HCT116 (cell line): ENCODE measurements around the gene CCDC192. TPM values are rescaled to one million over a fixed set of nuclear protein-coding genes. Genes with fewer than 3 reads are reported as not detected.

Experiments used
- ATAC-seq: fragments of 200-7000 bp; cut with Tn5 transposase; 2 replicates; pipeline ENCODE4 v1.9.1; 2020; ENCODE audit warnings: mild to moderate bottlenecking, moderate library complexity
- BruUV-seq: library from RNA; stranded (reverse); fragments of 400-500 nt; replicated peaks from 2 replicates; lab custom pipeline; 2021; lab: Mats Ljungman, UMichigan
- CTCF ChIA-PET: fragments of 300-600 bp; sonication (Branson Sonifier 250); formaldehyde crosslinking; loops from one replicate; lab custom pipeline; 2021; ENCODE audit warnings: antibody characterized with exemption; lab: Charles Lee
- POLR2A ChIA-PET: fragments of 300-600, 350-600 bp; sonication (Branson Sonifier 250); formaldehyde crosslinking; loops from one replicate; lab custom pipeline; 2021; ENCODE audit warnings: antibody characterized with exemption; lab: Charles Lee
- RAD21 ChIA-PET, 2 experiments: fragments of 300-600 bp; sonication (Branson Sonifier 250); formaldehyde crosslinking; loops; one replicate each; lab custom pipeline; 2023; ENCODE audit warnings: low total read pairs in 2 of 2; ENCODE audit not compliant: uncharacterized antibody in 2 of 2, unreplicated experiment in 2 of 2, low non-redundant PET in 1 of 2; lab: Charles Lee
- DNase-seq: peaks from one replicate; pipeline ENCODE4 v3.0.0-alpha.2; 2010; ENCODE audit warnings: low read depth, low spot score
- H2AFZ ChIP-seq: fragments of 200-600 bp; shearing (Covaris generic), sonication (generic); 2 replicates; pipeline ENCODE4 v1.6.1; 2017; ENCODE audit warnings: low read depth, mixed run types, mixed read lengths, antibody characterized with exemption, low read length; ENCODE audit not compliant: poor library complexity, severe bottlenecking
- H3K27ac ChIP-seq: 2 replicates; pipeline ENCODE4 v1.5.1; 2012; ENCODE audit warnings: low read depth, low read length
- H3K27me3 ChIP-seq: fragments of 200-600 bp; sonication (generic); 2 replicates; pipeline ENCODE4 v1.6.1; 2016; ENCODE audit warnings: mixed run types, low read length, mixed read lengths; ENCODE audit not compliant: insufficient read depth
- H3K36me3 ChIP-seq, 2 experiments: fragments of 200-500 bp in 1 of 2; fragments of 200-600 bp in 1 of 2; sonication (Bioruptor generic) in 1 of 2; sonication (generic) in 1 of 2; 2 replicates each; pipeline versions ENCODE4 v1.5.1 to v1.6.1; 2014 to 2016; ENCODE audit warnings: low read length in 2 of 2, inconsistent platforms in 1 of 2, mixed read lengths in 1 of 2, mixed run types in 1 of 2; ENCODE audit not compliant: insufficient read depth in 2 of 2, control insufficient read depth in 1 of 2
- H3K4me1 ChIP-seq, 2 experiments: fragments of 200-600 bp in 1 of 2; sonication (generic) in 1 of 2; 2 replicates each; pipeline versions ENCODE4 v1.5.1 to v1.6.1; 2012 to 2017; ENCODE audit warnings: low read length in 2 of 2, inconsistent platforms in 1 of 2, mild to moderate bottlenecking in 1 of 2, mixed read lengths in 1 of 2, mixed run types in 1 of 2, moderate library complexity in 1 of 2; ENCODE audit not compliant: insufficient read depth in 2 of 2, control insufficient read depth in 1 of 2
- H3K4me2 ChIP-seq: fragments of 200-600 bp; sonication (generic); 2 replicates; pipeline ENCODE4 v1.6.1; 2017; ENCODE audit warnings: mixed run types, low read length, mixed read lengths
- H3K4me3 ChIP-seq, 2 experiments: fragments of 200-600 bp in 1 of 2; sonication (generic) in 1 of 2; replicated peaks in 1 of 2; 2 replicates each; pipeline ENCODE4 v1.5.1; 2011 to 2016; ENCODE audit warnings: low read length in 2 of 2, control low read depth in 1 of 2, low read depth in 1 of 2, mild to moderate bottlenecking in 1 of 2, mixed read lengths in 1 of 2, mixed run types in 1 of 2
- H3K79me2 ChIP-seq: fragments of 200-600 bp; sonication (generic); 2 replicates; pipeline ENCODE4 v1.6.1; 2017; ENCODE audit warnings: mild to moderate bottlenecking, mixed run types, low read length, moderate library complexity, mixed read lengths; ENCODE audit not compliant: insufficient read depth
- H3K9ac ChIP-seq: fragments of 200-600 bp; sonication (generic); 2 replicates; pipeline ENCODE4 v1.6.1; 2016; ENCODE audit warnings: low read length, mixed read lengths
- H3K9me2 ChIP-seq: fragments of 200-600 bp; sonication (generic), shearing (Covaris generic); 2 replicates; pipeline ENCODE4 v1.6.1; 2017; ENCODE audit warnings: mixed run types, mild to moderate bottlenecking, moderate library complexity; ENCODE audit not compliant: insufficient read depth
- H3K9me3 ChIP-seq, 2 experiments: fragments of 200-500 bp in 1 of 2; fragments of 200-600 bp in 1 of 2; sonication (Bioruptor generic) in 1 of 2; sonication (generic) in 1 of 2; 2 replicates each; pipeline ENCODE4 v1.6.1; 2014 to 2017; ENCODE audit warnings: low read length in 2 of 2, mixed read lengths in 2 of 2, inconsistent platforms in 1 of 2, low read depth in 1 of 2, mild to moderate bottlenecking in 1 of 2, mixed run types in 1 of 2, moderate library complexity in 1 of 2; ENCODE audit not compliant: control insufficient read depth in 1 of 2, insufficient read depth in 1 of 2
- H4K20me1 ChIP-seq: fragments of 200-600 bp; sonication (generic), shearing (Covaris generic); 2 replicates; pipeline ENCODE4 v1.6.1; 2017; ENCODE audit warnings: mixed run types, mild to moderate bottlenecking, moderate library complexity; ENCODE audit not compliant: insufficient read depth
- ATF3 ChIP-seq: IDR thresholded peaks from 2 replicates; pipeline ENCODE4 v1.6.1; 2012
- ELF1 ChIP-seq: IDR thresholded peaks from 2 replicates; pipeline ENCODE4 v1.6.1; 2012; ENCODE audit warnings: low read depth, borderline replicate concordance
- EZH2 ChIP-seq: fragments of 200-600 bp; sonication (generic); IDR thresholded peaks from 2 replicates; pipeline ENCODE4 v1.6.1; 2017; ENCODE audit warnings: antibody characterized with exemption, mixed run types
- EZH2phosphoT487 ChIP-seq: fragments of 200-600 bp; IDR thresholded peaks from 2 replicates; pipeline ENCODE4 v1.6.1; 2018; ENCODE audit warnings: antibody characterized with exemption, borderline replicate concordance
- FOSL1 ChIP-seq: IDR thresholded peaks from 2 replicates; pipeline ENCODE4 v1.6.1; 2012; ENCODE audit warnings: low read depth
- JUND ChIP-seq: IDR thresholded peaks from 2 replicates; pipeline ENCODE4 v1.6.1; 2012
- POLR2A ChIP-seq: IDR thresholded peaks from 2 replicates; pipeline ENCODE4 v1.7.0; 2011; ENCODE audit warnings: borderline replicate concordance; ENCODE audit not compliant: insufficient read depth, insufficient read length; ENCODE audit errors: extremely low read depth
- POLR2AphosphoS5 ChIP-seq: IDR thresholded peaks from 2 replicates; pipeline ENCODE4 v1.6.1; 2011; ENCODE audit warnings: mild to moderate bottlenecking, low read depth, low read length, moderate library complexity
- SIN3A ChIP-seq: IDR thresholded peaks from 2 replicates; pipeline ENCODE4 v1.6.1; 2012; ENCODE audit warnings: low read depth
- SP1 ChIP-seq: IDR thresholded peaks from 2 replicates; pipeline ENCODE4 v1.6.1; 2012; ENCODE audit warnings: low read depth
- YY1 ChIP-seq: IDR thresholded peaks from 2 replicates; pipeline ENCODE4 v1.6.1; 2011; ENCODE audit warnings: low read length, low read depth, moderate library complexity, mild to moderate bottlenecking; ENCODE audit not compliant: insufficient replicate concordance; ENCODE audit errors: extremely low read depth
- ZFX ChIP-seq: fragments of 450-650 bp; IDR thresholded peaks from 2 replicates; pipeline ENCODE4 v1.6.1; 2017
- ZNF274 ChIP-seq: fragments of 200-500 bp; sonication (Bioruptor generic); IDR thresholded peaks from 2 replicates; pipeline ENCODE4 v1.6.1; 2014; ENCODE audit warnings: mild to moderate bottlenecking, low read depth, low read length, inconsistent platforms
- intact Hi-C: fragments of 100-400 bp; cut with micrococcal nuclease; formaldehyde crosslinking; loops from 2 replicates; pipeline ENCODE4 v1.10.0; 2022
- total RNA-seq: library from RNA; stranded (reverse); gene quantifications from one replicate; pipeline ENCODE4 v1.2.1, GENCODE V29; 2021; ENCODE audit not compliant: unreplicated experiment
- TF ChIP-seq, protein P1 (sequence below): IDR thresholded peaks from 2 replicates; pipeline ENCODE4 v1.6.1; 2011; ENCODE audit warnings: mild to moderate bottlenecking, low read length, moderate library complexity; ENCODE audit not compliant: insufficient replicate concordance; ENCODE audit errors: extremely low read depth
- TF ChIP-seq, protein P2 (sequence below): IDR thresholded peaks from 2 replicates; pipeline ENCODE4 v1.6.1; 2012; ENCODE audit warnings: low read depth

CCDC192 gene
- total RNA-seq, 1 experiment from 2014 or later, result not detected

DNA sequence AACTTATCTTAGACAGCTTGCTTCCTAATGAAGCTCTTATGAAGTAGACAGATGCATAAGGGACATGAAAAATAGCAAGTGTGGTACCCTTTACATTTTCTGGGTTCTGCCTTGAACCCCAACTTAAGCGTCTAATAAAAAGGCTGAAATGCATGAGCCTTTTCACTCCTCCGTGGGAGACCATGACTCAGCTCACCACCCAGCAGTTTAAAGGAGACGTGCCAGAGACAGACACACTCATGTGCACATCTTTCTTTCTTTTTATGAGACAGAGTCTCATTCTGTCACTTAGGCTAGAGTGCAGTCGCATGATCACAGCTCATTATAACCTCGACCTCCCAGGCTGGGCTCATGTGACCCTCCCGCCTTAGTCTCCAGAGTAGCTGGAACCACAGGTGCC is 32.0 kb upstream of the CCDC192 start:
- TF ChIP-seq FOSL1, result no peak
- Histone ChIP-seq H3K4me2 (no peak overlapping the region), H2AFZ (no peak overlapping the region), H3K4me3 (no peak overlapping the region), H3K9ac (no peak overlapping the region), H3K79me2 (no peaks in the 10 kb centered on the region), H3K27ac (no peak overlapping the region), H3K36me3 (no peaks in the 10 kb centered on the region), H3K9me3 (no peaks in the 10 kb centered on the region), H4K20me1 (no peaks in the 10 kb centered on the region), H3K27me3 (no peaks in the 10 kb centered on the region), H3K4me1 (no peaks in the 10 kb centered on the region), H3K9me2 (no peaks in the 10 kb centered on the region)
- ATAC-seq (no peak), DNase-seq (no peak)
- RAD21 ChIA-PET, result no interaction called here
- no TSS peak for BruUV-seq
- intact Hi-C loops, result no loop called here
- POLR2A ChIA-PET, result no interaction called here
- CTCF ChIA-PET, result no interaction called here

- Histone ChIP-seq H3K9me3 (no peaks in the 10 kb centered on the region), H3K4me1 (no peaks in the 10 kb centered on the region), H3K9me2 (no peaks in the 10 kb centered on the region), H3K36me3 (no peaks in the 10 kb centered on the region), H3K27me3 (no peaks in the 10 kb centered on the region), H3K4me2 (no peak overlapping the region), H3K4me3 (no peak overlapping the region), H3K27ac (no peak overlapping the region), H3K79me2 (no peaks in the 10 kb centered on the region), H2AFZ (peak overlapping the region; percentile 40), H4K20me1 (no peaks in the 10 kb centered on the region), H3K9ac (no peak overlapping the region)
- no peak for ATAC-seq
- no TSS peak for BruUV-seq
- ChIA-PET CTCF (no interaction called here), RAD21 (no interaction called here), POLR2A (no interaction called here)
- intact Hi-C loops, result no loop called here
- no peak for DNase-seq
- no peak for TF ChIP-seq YY1
- no peak for TF ChIP-seq ELF1
- no peak for TF ChIP-seq EZH2
- TF ChIP-seq, protein P1, sequence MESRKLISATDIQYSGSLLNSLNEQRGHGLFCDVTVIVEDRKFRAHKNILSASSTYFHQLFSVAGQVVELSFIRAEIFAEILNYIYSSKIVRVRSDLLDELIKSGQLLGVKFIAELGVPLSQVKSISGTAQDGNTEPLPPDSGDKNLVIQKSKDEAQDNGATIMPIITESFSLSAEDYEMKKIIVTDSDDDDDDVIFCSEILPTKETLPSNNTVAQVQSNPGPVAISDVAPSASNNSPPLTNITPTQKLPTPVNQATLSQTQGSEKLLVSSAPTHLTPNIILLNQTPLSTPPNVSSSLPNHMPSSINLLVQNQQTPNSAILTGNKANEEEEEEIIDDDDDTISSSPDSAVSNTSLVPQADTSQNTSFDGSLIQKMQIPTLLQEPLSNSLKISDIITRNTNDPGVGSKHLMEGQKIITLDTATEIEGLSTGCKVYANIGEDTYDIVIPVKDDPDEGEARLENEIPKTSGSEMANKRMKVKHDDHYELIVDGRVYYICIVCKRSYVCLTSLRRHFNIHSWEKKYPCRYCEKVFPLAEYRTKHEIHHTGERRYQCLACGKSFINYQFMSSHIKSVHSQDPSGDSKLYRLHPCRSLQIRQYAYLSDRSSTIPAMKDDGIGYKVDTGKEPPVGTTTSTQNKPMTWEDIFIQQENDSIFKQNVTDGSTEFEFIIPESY, result no peak
- no peak for TF ChIP-seq SP1
- no peak for TF ChIP-seq POLR2A
- TF ChIP-seq EZH2phosphoT487, result no peak
- no peak for TF ChIP-seq POLR2AphosphoS5
- TF ChIP-seq JUND, result no peak
- TF ChIP-seq, protein P2, sequence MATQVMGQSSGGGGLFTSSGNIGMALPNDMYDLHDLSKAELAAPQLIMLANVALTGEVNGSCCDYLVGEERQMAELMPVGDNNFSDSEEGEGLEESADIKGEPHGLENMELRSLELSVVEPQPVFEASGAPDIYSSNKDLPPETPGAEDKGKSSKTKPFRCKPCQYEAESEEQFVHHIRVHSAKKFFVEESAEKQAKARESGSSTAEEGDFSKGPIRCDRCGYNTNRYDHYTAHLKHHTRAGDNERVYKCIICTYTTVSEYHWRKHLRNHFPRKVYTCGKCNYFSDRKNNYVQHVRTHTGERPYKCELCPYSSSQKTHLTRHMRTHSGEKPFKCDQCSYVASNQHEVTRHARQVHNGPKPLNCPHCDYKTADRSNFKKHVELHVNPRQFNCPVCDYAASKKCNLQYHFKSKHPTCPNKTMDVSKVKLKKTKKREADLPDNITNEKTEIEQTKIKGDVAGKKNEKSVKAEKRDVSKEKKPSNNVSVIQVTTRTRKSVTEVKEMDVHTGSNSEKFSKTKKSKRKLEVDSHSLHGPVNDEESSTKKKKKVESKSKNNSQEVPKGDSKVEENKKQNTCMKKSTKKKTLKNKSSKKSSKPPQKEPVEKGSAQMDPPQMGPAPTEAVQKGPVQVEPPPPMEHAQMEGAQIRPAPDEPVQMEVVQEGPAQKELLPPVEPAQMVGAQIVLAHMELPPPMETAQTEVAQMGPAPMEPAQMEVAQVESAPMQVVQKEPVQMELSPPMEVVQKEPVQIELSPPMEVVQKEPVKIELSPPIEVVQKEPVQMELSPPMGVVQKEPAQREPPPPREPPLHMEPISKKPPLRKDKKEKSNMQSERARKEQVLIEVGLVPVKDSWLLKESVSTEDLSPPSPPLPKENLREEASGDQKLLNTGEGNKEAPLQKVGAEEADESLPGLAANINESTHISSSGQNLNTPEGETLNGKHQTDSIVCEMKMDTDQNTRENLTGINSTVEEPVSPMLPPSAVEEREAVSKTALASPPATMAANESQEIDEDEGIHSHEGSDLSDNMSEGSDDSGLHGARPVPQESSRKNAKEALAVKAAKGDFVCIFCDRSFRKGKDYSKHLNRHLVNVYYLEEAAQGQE, result no peak
- TF ChIP-seq SIN3A, result no peak
- no peak for TF ChIP-seq ZFX
- no peak for TF ChIP-seq ZNF274
- no peak for TF ChIP-seq ATF3
Measured at GRCh38 chr5:127673117-127673800, 29.9 kb upstream of the CCDC192 start.
